ENCODE measurements around the gene NEDD4L.

DNA sequence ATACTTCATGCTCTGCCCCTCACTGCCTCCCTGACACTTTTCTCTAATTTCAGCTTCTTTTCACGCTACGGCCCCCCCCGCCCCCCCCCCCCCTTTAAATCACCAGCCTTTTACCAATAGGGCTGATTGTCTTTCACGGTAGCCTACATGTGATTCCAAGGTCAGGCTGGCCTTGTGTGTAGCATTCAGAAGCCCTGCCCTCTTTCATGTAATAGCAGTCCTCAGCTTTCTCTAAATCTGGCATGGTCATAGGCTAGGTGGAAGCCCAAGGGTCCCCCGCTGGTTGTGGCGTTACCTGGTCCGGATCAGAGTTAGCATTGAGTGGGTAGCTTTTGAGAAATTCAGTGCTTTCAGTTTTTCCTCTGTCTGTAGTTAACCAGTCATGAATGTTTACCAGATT lies 303.1 kb downstream of the NEDD4L start:
- TF ChIP-seq RBAK (tag by site-specific recombination; IDR thresholded peaks at IDR 0.05) (no peak), CTCF (tag by site-specific recombination; IDR thresholded peaks at IDR 0.05) (no peak), PATZ1 (tag by site-specific recombination; IDR thresholded peaks at IDR 0.05) (no peak)
- TF ChIP-seq, protein P1, sequence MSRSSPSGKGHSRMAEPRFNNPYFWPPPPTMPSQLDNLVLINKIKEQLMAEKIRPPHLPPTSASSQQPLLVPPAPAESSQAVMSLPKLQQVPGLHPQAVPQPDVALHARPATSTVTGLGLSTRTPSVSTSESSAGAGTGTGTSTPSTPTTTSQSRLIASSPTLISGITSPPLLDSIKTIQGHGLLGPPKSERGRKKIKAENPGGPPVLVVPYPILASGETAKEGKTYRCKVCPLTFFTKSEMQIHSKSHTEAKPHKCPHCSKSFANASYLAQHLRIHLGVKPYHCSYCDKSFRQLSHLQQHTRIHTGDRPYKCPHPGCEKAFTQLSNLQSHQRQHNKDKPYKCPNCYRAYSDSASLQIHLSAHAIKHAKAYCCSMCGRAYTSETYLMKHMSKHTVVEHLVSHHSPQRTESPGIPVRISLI (tag by site-specific recombination; IDR thresholded peaks at IDR 0.05), result no peak
